ENCODE measurements around the gene SPATA6.

Gene SPATA6

GRCh38 chr1:48250572-48250971 lies 221.4 kb downstream of the SPATA6 start:
- no peak for DNase-seq (ENCODE audit: low read depth)
- H3K4me3 ChIP-seq (ENCODE audit: low read depth, low read length): no peak overlapping the region
- no peak for TF ChIP-seq CTCF (conservative IDR thresholded peaks at IDR 0.05; ENCODE audit: low read depth, low read length)

- H3K4me3 ChIP-seq (ENCODE audit: low read depth, low read length): no peak overlapping the region
- no peak for TF ChIP-seq CTCF (conservative IDR thresholded peaks at IDR 0.05; ENCODE audit: low read depth, low read length)
- no peak for DNase-seq (ENCODE audit: low read depth)
Observed at GRCh38 chr1:48249868-48250267, 222.1 kb downstream of the SPATA6 start.

- TF ChIP-seq CTCF (conservative IDR thresholded peaks at IDR 0.05; ENCODE audit: low read depth, low read length): no peak
- no peak for DNase-seq (ENCODE audit: low read depth)
- no peak overlapping the region for H3K4me3 ChIP-seq (ENCODE audit: low read depth, low read length)
Observed at GRCh38 chr1:48248356-48248755, 223.6 kb downstream of the SPATA6 start.

GRCh38 chr1:48246727-48247126 lies 225.3 kb downstream of the SPATA6 start:
- no peak overlapping the region for H3K4me3 ChIP-seq (ENCODE audit: low read depth, low read length)
- DNase-seq (ENCODE audit: low read depth): no peak
- TF ChIP-seq CTCF (conservative IDR thresholded peaks at IDR 0.05; ENCODE audit: low read depth, low read length): no peak

Data from choroid plexus epithelial cell (primary cell).